ELR (cell line): ENCODE data around the gene ZBTB12.
A peak's percentile ranks its signal among the peaks of the same experiment; 100 is the strongest.
"Not testable (repeated sequence)": the region's sequence is repeated elsewhere in the genome, so short reads cannot be mapped to it uniquely, and the experiment has no call there.

Experiments used
- DNase-seq: peaks from one replicate; pipeline ENCODE4 v3.0.0-alpha.2; 2015; ENCODE audit warnings: low read depth

ZBTB12 gene

GRCh38 chr6:31874836-31875572 is 26.9 kb downstream of the ZBTB12 start:
- no peak for DNase-seq

- DNase-seq: no peak
Observed at GRCh38 chr6:31874084-31874670, 27.7 kb downstream of the ZBTB12 start.

GRCh38 chr6:31871046-31871659 is 30.7 kb downstream of the ZBTB12 start:
- peak; percentile 42 for DNase-seq

- no peak for DNase-seq
Observed at GRCh38 chr6:31870385-31870921, 31.4 kb downstream of the ZBTB12 start.

- no peak for DNase-seq
Observed at GRCh38 chr6:31869343-31869742, 32.5 kb downstream of the ZBTB12 start.

GRCh38 chr6:31868658-31868971 is 33.3 kb downstream of the ZBTB12 start:
- DNase-seq: not testable (repeated sequence)

GRCh38 chr6:31865205-31866118 is 36.4 kb downstream of the ZBTB12 start:
- no peak for DNase-seq

GRCh38 chr6:31864818-31865204 is 37.1 kb downstream of the ZBTB12 start:
- no peak for DNase-seq

- not testable (repeated sequence) for DNase-seq
Observed at GRCh38 chr6:31864123-31864562, 37.7 kb downstream of the ZBTB12 start.

- DNase-seq: peak; percentile 100
Observed at GRCh38 chr6:31862344-31863235, 39.3 kb downstream of the ZBTB12 start, which contains the start of gene NEU1. Gene NEU1 (minus strand): TSS chr6:31862821. CDS start chr6:31862776, 45 bp downstream.

GRCh38 chr6:31861919-31862343 is 40.0 kb downstream of the ZBTB12 start:
- no peak for DNase-seq

GRCh38 chr6:31861150-31861549 is 40.7 kb downstream of the ZBTB12 start:
- DNase-seq: no peak

- DNase-seq: no peak
Observed at GRCh38 chr6:31860349-31860748, 41.5 kb downstream of the ZBTB12 start.

GRCh38 chr6:31859923-31860322 is 42.0 kb downstream of the ZBTB12 start:
- DNase-seq: no peak

GRCh38 chr6:31858707-31859106 is 43.2 kb downstream of the ZBTB12 start:
- DNase-seq: no peak

- not testable (repeated sequence) for DNase-seq
Observed at GRCh38 chr6:31857774-31858173, 44.1 kb downstream of the ZBTB12 start.

GRCh38 chr6:31851980-31852718 is 49.7 kb downstream of the ZBTB12 start:
- DNase-seq: not testable (repeated sequence)

- no peak for DNase-seq
Observed at GRCh38 chr6:31851485-31851832, 50.4 kb downstream of the ZBTB12 start.

GRCh38 chr6:31850765-31851484 is 51.0 kb downstream of the ZBTB12 start:
- DNase-seq: no peak
